Peyer's patch (tissue), 4 donors: ENCODE results near the gene SLC23A2.

Experiments
- CTCF ChIP-seq, 6 experiments: fragments of 450-650 bp in 4 of 6; fragments of 200-600 bp in 2 of 6; sonication (generic) in 1 of 6; IDR thresholded peaks; one replicate each; pipeline ENCODE4 v1.5.1; 2017 to 2019; ENCODE audit warnings: antibody characterized with exemption in 6 of 6, mild to moderate bottlenecking in 3 of 6, moderate library complexity in 1 of 6
- POLR2A ChIP-seq, 2 donors: fragments of 450-650 bp; IDR thresholded peaks; one replicate each; pipeline ENCODE4 v1.5.1; 2017; ENCODE audit warnings: antibody characterized with exemption in 2 of 2, mild to moderate bottlenecking in 2 of 2, moderate library complexity in 2 of 2

DNA sequence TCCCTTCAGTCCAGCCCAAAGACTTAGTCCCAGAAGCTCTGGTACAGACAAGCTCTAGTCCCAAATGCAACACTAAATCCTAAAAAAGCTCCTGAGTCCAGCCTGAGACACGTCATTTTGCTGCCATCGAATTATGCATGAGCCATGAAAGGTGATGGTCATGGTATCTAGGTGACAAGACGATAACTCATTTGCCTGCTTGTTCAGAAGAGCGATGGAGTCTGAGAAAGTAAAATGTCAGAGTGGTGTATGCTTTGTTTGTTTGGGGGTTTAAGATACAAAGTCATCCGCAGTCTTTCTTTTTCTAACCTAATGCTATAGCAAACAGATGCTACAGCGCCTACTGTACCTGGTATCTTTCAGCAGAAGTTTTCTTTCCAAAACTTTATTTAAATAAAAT, 54.7 kb downstream of the SLC23A2 start:
- TF ChIP-seq CTCF (IDR thresholded peaks at IDR 0.05) (no peak), POLR2A (IDR thresholded peaks at IDR 0.05) (no peak)
